HepG2 (cell line): ENCODE measurements around the gene SPINT4.
"Not testable (repeated sequence)": the region's sequence is repeated elsewhere in the genome, so short reads cannot be mapped to it uniquely, and the experiment has no call there.

ENCODE experiments used
- HCFC1 ChIP-seq: fragments of 150-350 bp; IDR thresholded peaks from 2 replicates; pipeline ENCODE4 v1.6.1; 2014; ENCODE audit warnings: low read depth, low read length
- NFATC3 ChIP-seq: sonication (generic); formaldehyde crosslinking; IDR thresholded peaks from 2 replicates; pipeline ENCODE4 v1.5.1; 2020; ENCODE audit warnings: mild to moderate bottlenecking, missing genetic modification reagents
- POLR2G ChIP-seq: fragments of 200-400 bp; formaldehyde crosslinking; IDR thresholded peaks from 2 replicates; pipeline ENCODE4 v1.6.1; 2018; ENCODE audit warnings: mild to moderate bottlenecking, low read depth, low read length, moderate library complexity
- RAD51 ChIP-seq: fragments of 450-650 bp; IDR thresholded peaks from 2 replicates; pipeline ENCODE4 v1.6.1; 2016; ENCODE audit warnings: borderline replicate concordance
- TBX2 ChIP-seq: sonication (generic); formaldehyde crosslinking; IDR thresholded peaks from 2 replicates; pipeline ENCODE4 v1.5.0; 2020; ENCODE audit warnings: missing genetic modification reagents, mild to moderate bottlenecking, borderline replicate concordance
- TCF7L2 ChIP-seq: IDR thresholded peaks from 2 replicates; pipeline ENCODE4 v1.6.1; 2011; ENCODE audit warnings: mild to moderate bottlenecking, low read depth, low read length, moderate library complexity
- THAP7 ChIP-seq: sonication (generic); formaldehyde crosslinking; IDR thresholded peaks from 2 replicates; pipeline ENCODE4 v1.8.1; 2023; ENCODE audit warnings: mild to moderate bottlenecking, missing genetic modification reagents
- ZFX ChIP-seq: sonication (generic); formaldehyde crosslinking; IDR thresholded peaks from 2 replicates; pipeline ENCODE4 v1.4.0; 2020; ENCODE audit warnings: mild to moderate bottlenecking, low read depth, missing genetic modification reagents, moderate library complexity
- ZNF138 ChIP-seq: sonication (generic); formaldehyde crosslinking; IDR thresholded peaks from 2 replicates; pipeline ENCODE4 v1.5.0; 2020; ENCODE audit warnings: mild to moderate bottlenecking, low read depth, missing genetic modification reagents
- ZNF3 ChIP-seq: IDR thresholded peaks from 2 replicates; pipeline ENCODE4 v1.7.0; 2017; ENCODE audit warnings: inconsistent platforms
- ZNF570 ChIP-seq: sonication (generic); formaldehyde crosslinking; IDR thresholded peaks from 2 replicates; pipeline ENCODE4 v1.4.0; 2020; ENCODE audit warnings: mild to moderate bottlenecking, missing genetic modification reagents, borderline replicate concordance
- TF ChIP-seq, protein P1 (sequence below): sonication (generic); formaldehyde crosslinking; IDR thresholded peaks from 2 replicates; pipeline ENCODE4 v1.5.0; 2020; ENCODE audit warnings: mild to moderate bottlenecking, missing genetic modification reagents, moderate library complexity

DNA sequence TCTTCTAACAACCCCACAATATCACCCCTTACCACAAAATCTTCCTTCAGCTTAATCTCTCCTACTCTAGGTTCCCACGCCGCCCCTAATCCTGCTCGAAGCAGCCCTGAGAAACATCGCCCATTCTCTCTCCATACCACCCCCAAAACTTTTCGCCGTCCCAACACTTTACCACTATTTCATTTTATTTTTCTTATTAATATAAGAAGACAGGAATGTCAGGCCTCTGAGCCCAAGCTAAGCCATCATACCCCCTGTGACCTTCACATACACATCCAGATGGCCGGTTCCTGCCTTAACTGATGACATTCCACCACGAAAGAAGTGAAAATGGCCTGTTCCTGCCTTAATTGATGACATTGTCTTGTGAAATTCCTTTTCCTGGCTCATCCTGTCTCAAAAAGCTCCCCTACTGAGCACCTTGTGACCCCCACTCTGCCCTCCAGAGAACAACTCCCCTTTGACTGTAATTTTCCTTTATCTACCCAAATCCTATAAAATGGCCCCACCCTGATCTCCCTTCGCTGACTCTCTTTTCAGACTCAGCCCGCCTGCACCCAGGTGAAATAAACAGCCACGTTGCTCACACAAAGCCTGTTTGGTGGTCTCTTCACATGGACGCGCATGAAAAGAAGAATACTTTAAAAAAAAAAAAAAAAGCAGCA, 42.6 kb downstream of the SPINT4 start:
- not testable (repeated sequence) for TF ChIP-seq NFATC3 (CRISPR knock-in tag); THAP7 (CRISPR knock-in tag); TBX2 (CRISPR knock-in tag); RAD51; TCF7L2; POLR2G; HCFC1; ZNF570; ZNF138 (CRISPR knock-in tag); ZFX (CRISPR knock-in tag); ZNF3 (CRISPR knock-in tag)
- TF ChIP-seq, protein P1, sequence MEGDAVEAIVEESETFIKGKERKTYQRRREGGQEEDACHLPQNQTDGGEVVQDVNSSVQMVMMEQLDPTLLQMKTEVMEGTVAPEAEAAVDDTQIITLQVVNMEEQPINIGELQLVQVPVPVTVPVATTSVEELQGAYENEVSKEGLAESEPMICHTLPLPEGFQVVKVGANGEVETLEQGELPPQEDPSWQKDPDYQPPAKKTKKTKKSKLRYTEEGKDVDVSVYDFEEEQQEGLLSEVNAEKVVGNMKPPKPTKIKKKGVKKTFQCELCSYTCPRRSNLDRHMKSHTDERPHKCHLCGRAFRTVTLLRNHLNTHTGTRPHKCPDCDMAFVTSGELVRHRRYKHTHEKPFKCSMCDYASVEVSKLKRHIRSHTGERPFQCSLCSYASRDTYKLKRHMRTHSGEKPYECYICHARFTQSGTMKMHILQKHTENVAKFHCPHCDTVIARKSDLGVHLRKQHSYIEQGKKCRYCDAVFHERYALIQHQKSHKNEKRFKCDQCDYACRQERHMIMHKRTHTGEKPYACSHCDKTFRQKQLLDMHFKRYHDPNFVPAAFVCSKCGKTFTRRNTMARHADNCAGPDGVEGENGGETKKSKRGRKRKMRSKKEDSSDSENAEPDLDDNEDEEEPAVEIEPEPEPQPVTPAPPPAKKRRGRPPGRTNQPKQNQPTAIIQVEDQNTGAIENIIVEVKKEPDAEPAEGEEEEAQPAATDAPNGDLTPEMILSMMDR (CRISPR knock-in tag): not testable (repeated sequence)
